ENCODE results near the gene SMIM41.
"Not testable (repeated sequence)": the region's sequence is repeated elsewhere in the genome, so short reads cannot be mapped to it uniquely, and the experiment has no call there.

SMIM41 gene

GRCh38 chr12:52091061-52091460 is 11.6 kb downstream of the SMIM41 start:
- Histone ChIP-seq H3K4me1 (ENCODE audit: insufficient read depth, low read length) (0 out of 2 replicates have a peak, but pooled peaks cover 4% of the 10 kb centered on the region), H3K9me3 (ENCODE audit: insufficient read depth, low read depth, low read length) (no peaks in the 10 kb centered on the region), H3K27ac (ENCODE audit: low read depth, low read length) (no peak overlapping the region), H3K4me3 (ENCODE audit: low read length) (no peak overlapping the region), H3K27me3 (ENCODE audit: insufficient read depth, low read length) (no peaks in the 10 kb centered on the region), H3K9ac (ENCODE audit: low read depth, low read length) (no peak overlapping the region), H3K36me3 (ENCODE audit: insufficient read depth, low read length) (no peaks in the 10 kb centered on the region)
- WGBS: 25% methylated on average over 3 of the region's 3 CpGs

- WGBS: 93% methylated on average over 8 of the region's 8 CpGs
- Histone ChIP-seq H3K4me3 (ENCODE audit: low read length) (no peak overlapping the region), H3K9me3 (ENCODE audit: insufficient read depth, low read depth, low read length) (no peaks in the 10 kb centered on the region), H3K9ac (ENCODE audit: low read depth, low read length) (no peak overlapping the region), H3K4me1 (ENCODE audit: insufficient read depth, low read length) (0 out of 2 replicates have a peak, but pooled peaks cover 4% of the 10 kb centered on the region), H3K36me3 (ENCODE audit: insufficient read depth, low read length) (no peaks in the 10 kb centered on the region), H3K27ac (ENCODE audit: low read depth, low read length) (no peak overlapping the region), H3K27me3 (ENCODE audit: insufficient read depth, low read length) (no peaks in the 10 kb centered on the region)
These were observed 12.4 kb downstream of the SMIM41 start for GRCh38 chr12:52091869-52092268.

GRCh38 chr12:52093346-52093745 is 13.8 kb downstream of the SMIM41 start:
- WGBS: 90% methylated on average over 7 of the region's 7 CpGs

GRCh38 chr12:52096332-52097044 is 17.0 kb downstream of the SMIM41 start:
- 96% methylated on average over 11 of the region's 15 CpGs for WGBS
- no peak overlapping the region for H3K9ac ChIP-seq (ENCODE audit: low read depth, low read length)
- no peak overlapping the region for H3K4me3 ChIP-seq (ENCODE audit: low read length)
- H3K27me3 ChIP-seq (ENCODE audit: insufficient read depth, low read length): peaks cover 4% of the 10 kb centered on the region; the same call in 1 of the 2 replicates
- no peaks in the 10 kb centered on the region for H3K9me3 ChIP-seq (ENCODE audit: insufficient read depth, low read depth, low read length)
- H3K4me1 ChIP-seq (ENCODE audit: insufficient read depth, low read length): 0 out of 2 replicates have a peak, but pooled peaks cover under 1% of the 10 kb centered on the region
- H3K27ac ChIP-seq (ENCODE audit: low read depth, low read length): no peak overlapping the region
- no peaks in the 10 kb centered on the region for H3K36me3 ChIP-seq (ENCODE audit: insufficient read depth, low read length)

More at GRCh38 chr12:52093346-52093745, 13.8 kb downstream of the SMIM41 start:
- Histone ChIP-seq H3K27me3 (ENCODE audit: insufficient read depth, low read length) (0 out of 2 replicates have a peak, but pooled peaks cover 2% of the 10 kb centered on the region), H3K36me3 (ENCODE audit: insufficient read depth, low read length) (no peaks in the 10 kb centered on the region), H3K9me3 (ENCODE audit: insufficient read depth, low read depth, low read length) (no peaks in the 10 kb centered on the region), H3K9ac (ENCODE audit: low read depth, low read length) (no peak overlapping the region), H3K4me1 (ENCODE audit: insufficient read depth, low read length) (0 out of 2 replicates have a peak, but pooled peaks cover 4% of the 10 kb centered on the region), H3K27ac (ENCODE audit: low read depth, low read length) (no peak overlapping the region), H3K4me3 (ENCODE audit: low read length) (no peak overlapping the region)

GRCh38 chr12:52097045-52097666 is 17.7 kb downstream of the SMIM41 start:
- Histone ChIP-seq H3K4me3 (ENCODE audit: low read length) (no peak overlapping the region), H3K9ac (ENCODE audit: low read depth, low read length) (no peak overlapping the region), H3K9me3 (ENCODE audit: insufficient read depth, low read depth, low read length) (no peaks in the 10 kb centered on the region), H3K4me1 (ENCODE audit: insufficient read depth, low read length) (no peaks in the 10 kb centered on the region), H3K27me3 (ENCODE audit: insufficient read depth, low read length) (peaks cover 4% of the 10 kb centered on the region; the same call in 1 of the 2 replicates), H3K27ac (ENCODE audit: low read depth, low read length) (no peak overlapping the region), H3K36me3 (ENCODE audit: insufficient read depth, low read length) (no peaks in the 10 kb centered on the region)
- WGBS: 86% methylated on average over 19 of the region's 21 CpGs

GRCh38 chr12:52104431-52105089 is 25.1 kb downstream of the SMIM41 start:
- WGBS: 76% methylated on average over 8 of the region's 10 CpGs
- H3K4me1 ChIP-seq (ENCODE audit: insufficient read depth, low read length); H3K9ac ChIP-seq (ENCODE audit: low read depth, low read length); H3K27ac ChIP-seq (ENCODE audit: low read depth, low read length); H3K4me3 ChIP-seq (ENCODE audit: low read length); H3K27me3 ChIP-seq (ENCODE audit: insufficient read depth, low read length); H3K36me3 ChIP-seq (ENCODE audit: insufficient read depth, low read length); H3K9me3 ChIP-seq (ENCODE audit: insufficient read depth, low read depth, low read length): not testable (repeated sequence)

GRCh38 chr12:52116222-52117125 is 37.0 kb downstream of the SMIM41 start:
- not testable (repeated sequence) for H3K36me3 ChIP-seq (ENCODE audit: insufficient read depth, low read length); H3K27me3 ChIP-seq (ENCODE audit: insufficient read depth, low read length); H3K4me3 ChIP-seq (ENCODE audit: low read length); H3K9me3 ChIP-seq (ENCODE audit: insufficient read depth, low read depth, low read length); H3K9ac ChIP-seq (ENCODE audit: low read depth, low read length); H3K27ac ChIP-seq (ENCODE audit: low read depth, low read length)
- WGBS: 58% methylated on average over 17 of the region's 18 CpGs
- peaks cover 13% of the 10 kb centered on the region for H3K4me1 ChIP-seq (ENCODE audit: insufficient read depth, low read length)

- peaks cover 19% of the 10 kb centered on the region for H3K4me1 ChIP-seq (ENCODE audit: insufficient read depth, low read length)
- not testable (repeated sequence) for H3K9ac ChIP-seq (ENCODE audit: low read depth, low read length); H3K36me3 ChIP-seq (ENCODE audit: insufficient read depth, low read length); H3K9me3 ChIP-seq (ENCODE audit: insufficient read depth, low read depth, low read length); H3K4me3 ChIP-seq (ENCODE audit: low read length); H3K27ac ChIP-seq (ENCODE audit: low read depth, low read length); H3K27me3 ChIP-seq (ENCODE audit: insufficient read depth, low read length)
- 94% methylated on average over 20 of the region's 20 CpGs for WGBS
These were observed 38.4 kb downstream of the SMIM41 start for GRCh38 chr12:52117806-52118475.

- peaks cover 27% of the 10 kb centered on the region for H3K4me1 ChIP-seq (ENCODE audit: insufficient read depth, low read length)
- H3K4me3 ChIP-seq (ENCODE audit: low read length): 0 out of 2 replicates have a peak overlapping the region, but pooled peaks have one; percentile 25
- no peaks in the 10 kb centered on the region for H3K27me3 ChIP-seq (ENCODE audit: insufficient read depth, low read length)
- H3K27ac ChIP-seq (ENCODE audit: low read depth, low read length): no peak overlapping the region
- no peak overlapping the region for H3K9ac ChIP-seq (ENCODE audit: low read depth, low read length)
- WGBS: 35% methylated on average over 23 of the region's 23 CpGs
- H3K36me3 ChIP-seq (ENCODE audit: insufficient read depth, low read length): no peaks in the 10 kb centered on the region
- no peaks in the 10 kb centered on the region for H3K9me3 ChIP-seq (ENCODE audit: insufficient read depth, low read depth, low read length)
These were observed 40.1 kb downstream of the SMIM41 start for GRCh38 chr12:52119398-52120254.

Measured in HUES64 (cell line).